Measurements from ENCODE around the gene CFAP221.

CFAP221 gene

DNA sequence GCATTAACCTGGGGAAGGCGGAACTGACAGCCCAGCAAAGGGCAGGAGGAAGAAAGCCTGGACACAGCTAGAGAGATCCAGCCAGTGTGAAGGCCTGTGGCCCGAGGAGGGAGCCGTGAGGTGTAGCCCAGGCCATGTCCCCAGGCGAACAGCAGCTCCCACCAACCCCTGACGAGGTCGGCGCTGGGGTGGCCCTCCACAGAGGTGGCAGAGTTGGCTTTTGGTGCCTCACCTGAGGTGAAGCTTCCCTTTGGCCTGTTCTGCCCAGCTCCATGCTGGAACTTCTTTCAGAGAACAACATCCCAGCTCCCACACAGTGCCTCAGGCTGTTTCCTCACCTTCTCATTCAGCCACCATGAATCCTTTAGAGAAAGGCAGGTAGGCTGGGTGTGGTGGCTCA, 148.1 kb downstream of the CFAP221 start:
- TF ChIP-seq, protein P1, sequence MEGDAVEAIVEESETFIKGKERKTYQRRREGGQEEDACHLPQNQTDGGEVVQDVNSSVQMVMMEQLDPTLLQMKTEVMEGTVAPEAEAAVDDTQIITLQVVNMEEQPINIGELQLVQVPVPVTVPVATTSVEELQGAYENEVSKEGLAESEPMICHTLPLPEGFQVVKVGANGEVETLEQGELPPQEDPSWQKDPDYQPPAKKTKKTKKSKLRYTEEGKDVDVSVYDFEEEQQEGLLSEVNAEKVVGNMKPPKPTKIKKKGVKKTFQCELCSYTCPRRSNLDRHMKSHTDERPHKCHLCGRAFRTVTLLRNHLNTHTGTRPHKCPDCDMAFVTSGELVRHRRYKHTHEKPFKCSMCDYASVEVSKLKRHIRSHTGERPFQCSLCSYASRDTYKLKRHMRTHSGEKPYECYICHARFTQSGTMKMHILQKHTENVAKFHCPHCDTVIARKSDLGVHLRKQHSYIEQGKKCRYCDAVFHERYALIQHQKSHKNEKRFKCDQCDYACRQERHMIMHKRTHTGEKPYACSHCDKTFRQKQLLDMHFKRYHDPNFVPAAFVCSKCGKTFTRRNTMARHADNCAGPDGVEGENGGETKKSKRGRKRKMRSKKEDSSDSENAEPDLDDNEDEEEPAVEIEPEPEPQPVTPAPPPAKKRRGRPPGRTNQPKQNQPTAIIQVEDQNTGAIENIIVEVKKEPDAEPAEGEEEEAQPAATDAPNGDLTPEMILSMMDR (IDR thresholded peaks at IDR 0.05): no peak

GRCh38 chr2:119692954-119693353, 148.7 kb downstream of the CFAP221 start:
- TF ChIP-seq, protein P1 (IDR thresholded peaks at IDR 0.05): no peak

GRCh38 chr2:119693567-119693966, 149.3 kb downstream of the CFAP221 start:
- TF ChIP-seq, protein P1 (IDR thresholded peaks at IDR 0.05): no peak

- TF ChIP-seq, protein P1 (IDR thresholded peaks at IDR 0.05): no peak
Measured at GRCh38 chr2:119693967-119694366, 149.7 kb downstream of the CFAP221 start.

GRCh38 chr2:119694470-119694844, 150.2 kb downstream of the CFAP221 start:
- TF ChIP-seq, protein P1 (IDR thresholded peaks at IDR 0.05): no peak

- TF ChIP-seq, protein P1 (IDR thresholded peaks at IDR 0.05): no peak
Measured at GRCh38 chr2:119694845-119695521, 150.7 kb downstream of the CFAP221 start.

- TF ChIP-seq, protein P1 (IDR thresholded peaks at IDR 0.05): no peak
Measured at GRCh38 chr2:119696005-119696404, 151.8 kb downstream of the CFAP221 start.
